H9 (cell line): ENCODE data around the gene ACOT7. TPM values are rescaled to one million over a fixed set of nuclear protein-coding genes. Genes with fewer than 3 reads are reported as not detected.
A peak's percentile ranks its signal among the peaks of the same experiment; 100 is the strongest.

Experiments
- DNase-seq: peaks from one replicate; pipeline ENCODE4 v3.0.0-alpha.2; 2017
- H2AFZ ChIP-seq: one replicate; pipeline ENCODE4 v1.6.1; 2013; ENCODE audit warnings: mild to moderate bottlenecking, low read length, control low read depth, moderate library complexity
- H2AK5ac ChIP-seq: 2 replicates; pipeline ENCODE4 v1.6.1; 2013; ENCODE audit warnings: low read length, control low read depth, mixed read lengths; ENCODE audit not compliant: insufficient read length
- H2BK120ac ChIP-seq: one replicate; pipeline ENCODE4 v1.6.1; 2013; ENCODE audit warnings: low read depth, mild to moderate bottlenecking, low read length, control low read depth, inconsistent platforms; ENCODE audit not compliant: poor library complexity, severe bottlenecking
- H2BK12ac ChIP-seq: 2 replicates; pipeline ENCODE4 v1.6.1; 2013; ENCODE audit warnings: low read length, control low read depth, mixed read lengths, low read depth; ENCODE audit not compliant: insufficient read length
- H2BK15ac ChIP-seq: 2 replicates; pipeline ENCODE4 v1.6.1; 2013; ENCODE audit warnings: low read depth, low read length, control low read depth
- H2BK20ac ChIP-seq: one replicate; pipeline ENCODE4 v1.6.1; 2013; ENCODE audit warnings: low read depth, mild to moderate bottlenecking, low read length, control low read depth, inconsistent platforms; ENCODE audit not compliant: poor library complexity, severe bottlenecking
- H2BK5ac ChIP-seq: 2 replicates; pipeline ENCODE4 v1.6.1; 2013; ENCODE audit warnings: low read length, control low read depth, mixed read lengths; ENCODE audit not compliant: insufficient read length
- H3K14ac ChIP-seq: 2 replicates; pipeline ENCODE4 v1.6.1; 2013; ENCODE audit warnings: low read length, control low read depth; ENCODE audit not compliant: insufficient read depth
- H3K18ac ChIP-seq: 2 replicates; pipeline ENCODE4 v1.6.1; 2013; ENCODE audit warnings: low read depth, mild to moderate bottlenecking, mixed read lengths, low read length, control low read depth; ENCODE audit not compliant: insufficient read length
- H3K23ac ChIP-seq: 2 replicates; pipeline ENCODE4 v1.6.1; 2013; ENCODE audit warnings: low read length, control low read depth, mixed read lengths, low read depth; ENCODE audit not compliant: insufficient read length
- H3K23me2 ChIP-seq: 2 replicates; pipeline ENCODE4 v1.6.1; 2013; ENCODE audit warnings: low read depth, mild to moderate bottlenecking, mixed read lengths, low read length, control low read depth; ENCODE audit not compliant: insufficient read length, poor library complexity, severe bottlenecking
- H3K27ac ChIP-seq: 2 replicates; pipeline ENCODE4 v1.5.1; 2013; ENCODE audit warnings: low read length, control low read depth, mixed read lengths, low read depth; ENCODE audit not compliant: insufficient read length
- H3K27me3 ChIP-seq: 2 replicates; pipeline ENCODE4 v1.6.1; 2013; ENCODE audit warnings: low read length, control low read depth, inconsistent platforms; ENCODE audit not compliant: insufficient read depth
- H3K4ac ChIP-seq: 2 replicates; pipeline ENCODE4 v1.6.1; 2013; ENCODE audit warnings: low read depth, mild to moderate bottlenecking, control low read depth, inconsistent platforms, low read length, moderate library complexity
- H3K4me1 ChIP-seq: 2 replicates; pipeline ENCODE4 v1.6.1; 2013; ENCODE audit warnings: low read length, control low read depth, inconsistent platforms; ENCODE audit not compliant: insufficient read depth
- H3K4me2 ChIP-seq: 2 replicates; pipeline ENCODE4 v1.6.1; 2013; ENCODE audit warnings: low read length, control low read depth, mixed read lengths; ENCODE audit not compliant: insufficient read length, insufficient read depth
- H3K56ac ChIP-seq: 2 replicates; pipeline ENCODE4 v1.6.1; 2013; ENCODE audit warnings: low read depth, mild to moderate bottlenecking, mixed read lengths, low read length, control low read depth; ENCODE audit not compliant: insufficient read length
- H3K79me1 ChIP-seq: 2 replicates; pipeline ENCODE4 v1.6.1; 2013; ENCODE audit warnings: low read depth, mild to moderate bottlenecking, moderate library complexity, low read length, control low read depth, inconsistent platforms; ENCODE audit not compliant: insufficient read depth, poor library complexity, severe bottlenecking
- H3K79me2 ChIP-seq: 2 replicates; pipeline ENCODE4 v1.6.1; 2013; ENCODE audit warnings: low read length, control low read depth, inconsistent platforms; ENCODE audit not compliant: insufficient read depth
- H3K9ac ChIP-seq: 2 replicates; pipeline ENCODE4 v1.6.1; 2013; ENCODE audit warnings: low read length, control low read depth, mixed read lengths; ENCODE audit not compliant: insufficient read length; ENCODE audit errors: extremely low read depth
- H3K9me3 ChIP-seq: one replicate; pipeline ENCODE4 v1.6.1; 2013; ENCODE audit warnings: low read depth, low read length, inconsistent platforms; ENCODE audit not compliant: control insufficient read depth
- H3T11ph ChIP-seq: one replicate; pipeline ENCODE4 v1.6.1; 2013; ENCODE audit warnings: mild to moderate bottlenecking, low read length, control low read depth, inconsistent platforms
- H4K20me1 ChIP-seq: one replicate; pipeline ENCODE4 v1.6.1; 2013; ENCODE audit not compliant: control insufficient read depth, insufficient read length, insufficient read depth
- H4K5ac ChIP-seq: 2 replicates; pipeline ENCODE4 v1.6.1; 2013; ENCODE audit warnings: low read depth, mild to moderate bottlenecking, mixed read lengths, low read length, control low read depth; ENCODE audit not compliant: insufficient read length
- H4K8ac ChIP-seq: replicated peaks from 2 replicates; pipeline ENCODE4 v1.6.1; 2013; ENCODE audit warnings: low read length, control low read depth, mixed read lengths, low read depth; ENCODE audit not compliant: insufficient read length
- H4K91ac ChIP-seq: 2 replicates; pipeline ENCODE4 v1.6.1; 2013; ENCODE audit warnings: low read depth, mild to moderate bottlenecking, moderate library complexity, mixed read lengths, low read length, control low read depth; ENCODE audit not compliant: insufficient read length
- H3K27ac Mint-ChIP-seq, 3 experiments: 2 replicates in 2 of 3; 3 replicates in 1 of 3; pipeline ENCODE4 v1.8.0; 2020 to 2021; ENCODE audit warnings: mixed read lengths in 3 of 3, mild to moderate bottlenecking in 1 of 3, moderate library complexity in 1 of 3
- H3K27me3 Mint-ChIP-seq: 2 replicates; pipeline ENCODE4 v1.8.0; 2021; ENCODE audit warnings: low read depth, mild to moderate bottlenecking, moderate library complexity, mixed read lengths
- H3K36me3 Mint-ChIP-seq, 3 experiments: 2 replicates in 2 of 3; 3 replicates in 1 of 3; pipeline ENCODE4 v1.8.0; 2020 to 2021; ENCODE audit warnings: low read depth in 3 of 3, mixed read lengths in 3 of 3; ENCODE audit not compliant: insufficient read depth in 1 of 3
- H3K4me1 Mint-ChIP-seq, 2 experiments: 2 replicates each; pipeline ENCODE4 v1.8.0; 2020; ENCODE audit warnings: mixed read lengths in 2 of 2
- H3K4me3 Mint-ChIP-seq, 2 experiments: 2 replicates in 1 of 2; 3 replicates in 1 of 2; pipeline ENCODE4 v1.8.0; 2020 to 2021; ENCODE audit warnings: mild to moderate bottlenecking in 2 of 2, mixed read lengths in 2 of 2, moderate library complexity in 1 of 2
- H3K9me3 Mint-ChIP-seq, 2 experiments: 2 replicates in 1 of 2; 3 replicates in 1 of 2; pipeline ENCODE4 v1.8.0; 2020; ENCODE audit warnings: mild to moderate bottlenecking in 2 of 2, mixed read lengths in 2 of 2, moderate library complexity in 1 of 2
- WGBS: extraction: QIAGEN DNeasy Blood & Tissue Kit; methylation state at CpG from one replicate; pipeline ENCODE4 v1.1.7; 2013; ENCODE audit warnings: missing lambda C conversion rate, low lambda C conversion rate, mixed read lengths; ENCODE audit not compliant: insufficient read length; ENCODE audit errors: extremely low coverage; 5-methylcytosine and 5-hydroxymethylcytosine counted together
- total RNA-seq: library from RNA; stranded (reverse); gene quantifications from 2 replicates; pipeline ENCODE4 v1.2.1, GENCODE V29; 2021
- TF ChIP-seq, protein P1 (sequence below): fragments of 200-600 bp; sonication (generic); conservative IDR thresholded peaks from 3 replicates; pipeline ENCODE4 v1.8.0; 2021; ENCODE audit warnings: antibody characterized with exemption, mild to moderate bottlenecking

The ACOT7 gene
- total RNA-seq, 1 experiment from 2014 or later, result 87.4 TPM

DNA sequence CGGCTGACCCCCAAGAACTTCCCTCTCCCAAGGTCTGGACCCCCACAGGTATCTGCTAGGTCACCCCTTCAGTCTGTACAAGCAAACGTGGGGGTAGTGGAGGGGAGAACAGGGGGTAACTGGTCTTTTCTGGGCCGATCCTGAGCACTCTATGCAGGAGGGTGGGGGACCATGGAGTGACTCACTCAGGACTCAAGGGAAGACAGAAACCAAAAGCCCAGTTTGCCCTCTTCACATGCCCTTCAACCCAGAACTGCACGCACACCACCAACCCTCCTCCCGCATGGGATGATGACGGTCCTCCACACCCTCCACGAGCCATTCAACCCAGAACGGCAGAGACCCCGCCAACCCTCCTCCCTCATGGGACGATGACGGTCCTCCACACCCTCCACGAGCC lies 79.1 kb downstream of the ACOT7 start:
- no peaks in the 10 kb centered on the region for H3K4me1 ChIP-seq
- no peak overlapping the region for H3K4me3 Mint-ChIP-seq
- no peak overlapping the region for H2BK15ac ChIP-seq
- no peak overlapping the region for H2AFZ ChIP-seq
- DNase-seq, result no peak
- H3K9me3 ChIP-seq, result no peaks in the 10 kb centered on the region
- no peak overlapping the region for H3K18ac ChIP-seq
- H4K20me1 ChIP-seq, result no peaks in the 10 kb centered on the region
- no peaks in the 10 kb centered on the region for H3K27me3 Mint-ChIP-seq
- no peak overlapping the region for H2BK12ac ChIP-seq
- H3K79me1 ChIP-seq, result no peaks in the 10 kb centered on the region
- no peak overlapping the region for H3K56ac ChIP-seq
- no peak overlapping the region for H3K23ac ChIP-seq
- no peak overlapping the region for H4K91ac ChIP-seq
- no peak overlapping the region for H3K9ac ChIP-seq
- H3K23me2 ChIP-seq, result no peaks in the 10 kb centered on the region
- H3K4ac ChIP-seq, result no peak overlapping the region
- no peaks in the 10 kb centered on the region for H3K27me3 ChIP-seq
- peaks cover 19 to 36% (median 33%) of the 10 kb centered on the region in 3 experiments for H3K36me3 Mint-ChIP-seq
- H3K4me2 ChIP-seq, result no peak overlapping the region
- WGBS, result no CpG with 5 or more reads among the region's 12 CpGs
- no peaks in the 10 kb centered on the region for H3K4me1 Mint-ChIP-seq
- H3K9me3 Mint-ChIP-seq, result no peaks in the 10 kb centered on the region
- no peaks in the 10 kb centered on the region; the same call in 1 of the 2 replicates for H3K79me2 ChIP-seq
- no peak overlapping the region for H3K27ac ChIP-seq
- no peak overlapping the region for H2AK5ac ChIP-seq
- H2BK5ac ChIP-seq, result no peak overlapping the region
- H3T11ph ChIP-seq, result no peak overlapping the region
- H2BK120ac ChIP-seq, result no peak overlapping the region
- no peak overlapping the region; the same call in 1 of the 2 replicates for H3K14ac ChIP-seq
- TF ChIP-seq, protein P1, sequence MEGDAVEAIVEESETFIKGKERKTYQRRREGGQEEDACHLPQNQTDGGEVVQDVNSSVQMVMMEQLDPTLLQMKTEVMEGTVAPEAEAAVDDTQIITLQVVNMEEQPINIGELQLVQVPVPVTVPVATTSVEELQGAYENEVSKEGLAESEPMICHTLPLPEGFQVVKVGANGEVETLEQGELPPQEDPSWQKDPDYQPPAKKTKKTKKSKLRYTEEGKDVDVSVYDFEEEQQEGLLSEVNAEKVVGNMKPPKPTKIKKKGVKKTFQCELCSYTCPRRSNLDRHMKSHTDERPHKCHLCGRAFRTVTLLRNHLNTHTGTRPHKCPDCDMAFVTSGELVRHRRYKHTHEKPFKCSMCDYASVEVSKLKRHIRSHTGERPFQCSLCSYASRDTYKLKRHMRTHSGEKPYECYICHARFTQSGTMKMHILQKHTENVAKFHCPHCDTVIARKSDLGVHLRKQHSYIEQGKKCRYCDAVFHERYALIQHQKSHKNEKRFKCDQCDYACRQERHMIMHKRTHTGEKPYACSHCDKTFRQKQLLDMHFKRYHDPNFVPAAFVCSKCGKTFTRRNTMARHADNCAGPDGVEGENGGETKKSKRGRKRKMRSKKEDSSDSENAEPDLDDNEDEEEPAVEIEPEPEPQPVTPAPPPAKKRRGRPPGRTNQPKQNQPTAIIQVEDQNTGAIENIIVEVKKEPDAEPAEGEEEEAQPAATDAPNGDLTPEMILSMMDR, result no peak
- H3K27ac Mint-ChIP-seq, result peak overlapping the region in 2 of 3 experiments; percentile 11 to 39; a peak in 3 of 7 replicates
- H4K5ac ChIP-seq, result no peak overlapping the region
- no peak overlapping the region for H2BK20ac ChIP-seq
- no peak overlapping the region for H4K8ac ChIP-seq
